GM19328 (cell line): Measurements from ENCODE around the gene PNPLA7.
"Not testable (repeated sequence)": the region's sequence is repeated elsewhere in the genome, so short reads cannot be mapped to it uniquely, and the experiment has no call there.

Experiments
- ATAC-seq: cut with Tn5 transposase; IDR thresholded peaks from one replicate; pipeline ENCODE4 v1.9.1; 2021; ENCODE audit warnings: mild to moderate bottlenecking, moderate library complexity; ENCODE audit not compliant: unreplicated experiment

The PNPLA7 gene

GRCh38 chr9:137452761-137453642, 97.2 kb downstream of the PNPLA7 start:
- ATAC-seq: no peak

- no peak for ATAC-seq
Measured at GRCh38 chr9:137452006-137452760, 98.0 kb downstream of the PNPLA7 start.

GRCh38 chr9:137451264-137452005, 98.8 kb downstream of the PNPLA7 start:
- ATAC-seq: not testable (repeated sequence)

GRCh38 chr9:137450539-137451222, 99.5 kb downstream of the PNPLA7 start:
- ATAC-seq: not testable (repeated sequence)

GRCh38 chr9:137449931-137450538, 100.2 kb downstream of the PNPLA7 start:
- no peak for ATAC-seq

DNA sequence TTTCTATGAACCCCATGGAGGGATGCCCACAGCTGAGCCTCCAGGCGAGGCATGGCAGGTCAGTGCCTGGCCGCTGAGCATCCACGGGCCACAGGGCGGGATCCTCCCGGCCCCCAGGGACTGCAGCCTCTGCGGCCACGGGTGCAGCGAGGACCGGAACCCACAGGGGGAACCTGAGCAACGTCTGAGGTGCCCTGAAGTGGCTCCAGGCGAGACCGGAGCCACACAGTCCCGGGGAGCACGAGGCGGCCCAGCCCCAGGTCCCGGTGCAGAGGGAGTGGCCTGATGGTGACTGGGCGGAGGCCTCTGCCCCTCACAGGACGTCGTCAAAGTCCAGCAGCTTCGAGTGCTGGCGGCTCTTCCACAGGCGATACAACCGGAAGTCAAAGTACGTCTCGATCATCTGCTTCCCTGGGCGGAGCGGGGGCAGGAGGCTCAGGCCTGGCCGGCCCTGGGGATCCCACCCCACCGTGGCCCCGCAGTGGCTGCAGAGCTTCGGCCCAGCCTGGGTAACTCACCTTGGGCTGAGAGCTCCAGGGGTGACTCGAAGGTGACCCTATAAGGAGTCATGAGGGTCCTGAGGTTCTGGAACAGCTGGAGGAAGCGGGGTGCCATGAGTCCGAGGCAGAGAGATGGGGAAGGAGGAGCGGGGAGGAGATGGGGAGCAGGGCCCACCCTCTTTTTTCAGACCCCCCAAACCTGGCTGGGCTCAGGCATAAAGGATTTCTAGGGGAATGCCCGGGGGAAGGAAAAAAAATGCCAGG, 100.9 kb downstream of the PNPLA7 start:
- no peak for ATAC-seq

GRCh38 chr9:137448602-137448962, 101.6 kb downstream of the PNPLA7 start:
- ATAC-seq: no peak

- no peak for ATAC-seq
Measured at GRCh38 chr9:137447722-137448601, 102.2 kb downstream of the PNPLA7 start.

DNA sequence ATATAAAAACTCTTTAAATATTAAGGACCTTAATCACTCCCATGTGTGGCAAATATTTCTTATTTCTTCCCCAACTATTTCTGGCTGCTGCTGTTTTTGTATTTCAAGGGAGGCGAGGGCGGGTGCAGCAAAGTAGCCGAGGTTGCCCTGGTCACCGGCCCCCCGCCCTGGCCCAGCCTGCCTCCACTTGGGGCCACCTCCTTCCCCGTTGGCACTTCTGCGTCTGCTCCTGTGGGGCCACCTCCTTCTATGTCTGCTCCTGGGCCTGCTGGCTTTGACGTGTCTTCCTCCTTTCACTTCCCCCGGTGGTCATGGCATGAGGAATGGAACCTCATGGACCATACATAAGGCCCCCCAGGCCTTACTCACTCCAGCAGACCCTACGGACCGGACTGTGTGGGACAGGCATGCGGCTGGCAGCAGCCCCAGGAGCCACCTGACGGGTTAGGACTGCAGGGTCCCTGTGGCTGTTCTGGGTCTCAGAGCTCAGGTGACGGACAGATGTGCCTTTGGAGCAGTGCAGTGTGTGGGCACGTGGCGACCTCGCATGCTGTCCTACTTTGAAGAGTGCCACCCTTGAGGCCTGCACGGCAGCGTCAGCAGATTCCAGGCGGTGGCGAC, 103.2 kb downstream of the PNPLA7 start:
- ATAC-seq: no peak

- no peak for ATAC-seq
Measured at GRCh38 chr9:137445930-137446431, 104.2 kb downstream of the PNPLA7 start.

- no peak for ATAC-seq
Measured at GRCh38 chr9:137445275-137445807, 104.9 kb downstream of the PNPLA7 start.

DNA sequence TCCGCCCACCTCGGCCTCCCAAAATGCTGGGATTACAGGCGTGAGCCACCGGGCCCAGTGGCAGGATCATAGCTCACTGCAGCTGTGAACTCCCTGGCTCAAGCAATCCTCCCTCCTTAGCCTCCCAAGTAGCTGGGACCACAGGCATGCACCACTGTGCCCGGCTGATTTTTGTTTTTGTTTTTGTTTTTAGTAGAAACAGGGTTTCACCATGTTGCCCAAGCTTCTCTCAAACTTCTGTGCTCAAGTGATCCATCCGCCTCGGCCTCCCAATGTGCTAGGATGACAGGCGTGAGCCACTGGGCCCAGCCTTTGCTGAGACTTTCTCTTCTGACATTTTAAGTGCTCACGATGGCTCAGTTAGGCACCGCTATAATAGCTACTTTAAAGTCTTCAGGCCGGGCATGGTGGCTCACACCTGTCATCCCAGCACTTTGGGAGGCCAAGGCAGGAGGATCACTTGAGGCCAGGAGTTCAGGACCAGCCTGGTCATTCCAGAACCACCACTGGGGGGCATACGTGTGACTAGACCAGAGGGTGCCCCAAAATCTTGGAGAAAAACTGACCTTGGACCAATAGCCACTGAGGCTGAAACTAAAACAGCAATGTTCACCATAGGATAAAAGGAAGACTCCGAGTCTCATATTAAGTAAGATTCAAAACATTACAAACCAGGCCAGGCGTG, 106.0 kb downstream of the PNPLA7 start:
- no peak for ATAC-seq

DNA sequence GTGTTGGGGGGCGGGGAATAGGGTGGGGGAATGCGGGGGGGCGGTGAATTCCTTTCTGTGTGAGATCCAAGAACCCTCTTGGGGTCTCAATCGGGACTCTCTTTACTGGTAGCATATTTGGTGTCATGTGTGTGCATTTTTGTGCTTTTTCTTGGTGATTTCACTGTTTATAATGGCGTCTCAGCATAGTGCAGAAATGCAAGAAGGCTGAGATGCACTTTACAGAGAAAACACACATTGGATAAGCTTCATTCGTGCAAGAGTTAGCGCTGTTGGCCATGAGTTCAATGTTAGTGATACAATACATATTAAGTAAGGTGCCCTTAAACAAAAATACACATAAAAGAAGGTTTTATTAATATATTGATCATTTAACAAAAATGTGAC, 108.3 kb downstream of the PNPLA7 start:
- ATAC-seq: no peak

DNA sequence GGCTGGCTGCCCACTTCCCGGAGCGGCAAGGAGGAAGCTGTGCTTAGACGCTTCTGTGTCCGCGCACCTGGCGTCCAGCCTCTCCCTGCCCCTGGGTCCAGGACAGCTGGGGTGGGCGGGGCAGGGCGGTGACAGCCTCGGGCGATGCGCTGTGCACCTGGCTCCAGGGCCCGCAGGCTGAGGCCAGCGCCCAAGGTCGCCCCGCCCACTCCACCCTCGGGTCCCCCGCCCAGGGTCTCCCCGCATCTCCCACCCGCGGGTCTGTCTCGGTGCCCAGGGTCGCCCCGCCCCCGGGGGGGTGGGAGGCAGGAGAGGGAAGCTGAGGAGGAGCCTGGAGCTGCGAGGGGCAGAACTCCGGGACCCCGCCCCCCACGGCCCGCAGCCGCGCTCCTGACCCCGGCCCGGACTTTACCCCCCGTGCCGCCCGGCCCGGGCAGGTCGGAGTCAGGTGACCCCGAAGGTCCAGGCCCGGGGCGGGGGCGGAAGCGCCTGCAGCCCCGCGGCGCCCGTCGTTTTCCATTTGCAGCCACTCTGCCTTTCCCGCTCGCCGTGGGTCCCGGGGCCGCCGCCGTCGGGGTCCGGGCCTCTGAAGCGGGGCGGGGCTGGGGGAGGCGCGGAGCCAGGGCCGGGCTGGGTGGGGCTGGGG, 108.8 kb downstream of the PNPLA7 start, which contains the start of gene ENTPD8:
Gene ENTPD8, minus strand, starts transcription at position 69 of the 646 bp plus-strand sequence. CDS start 3,072 bp downstream, outside the sequence.
- no peak for ATAC-seq

GRCh38 chr9:137439158-137439714, 111.0 kb downstream of the PNPLA7 start:
- no peak for ATAC-seq

GRCh38 chr9:137438591-137439157, 111.5 kb downstream of the PNPLA7 start:
- no peak for ATAC-seq
